Neural cell (in vitro differentiated cells): ENCODE results near the gene MYOD1.

Experiments
- EP300 ChIP-seq: fragments of 450-650 bp; conservative IDR thresholded peaks from 2 replicates; pipeline ENCODE4 v1.6.1; 2014; ENCODE audit warnings: antibody characterized with exemption, mild to moderate bottlenecking, moderate library complexity; ENCODE audit not compliant: poor library complexity, severe bottlenecking
- EZH2 ChIP-seq: fragments of 200-600, 300-800 bp; shearing (Covaris generic), sonication (generic); IDR thresholded peaks from 2 replicates; pipeline ENCODE4 v1.6.1; 2014; ENCODE audit warnings: antibody characterized with exemption, low read length, borderline replicate concordance, mild to moderate bottlenecking; ENCODE audit not compliant: insufficient read depth, poor library complexity, severe bottlenecking
- POLR2AphosphoS5 ChIP-seq: IDR thresholded peaks from 2 replicates; pipeline ENCODE4 v1.6.1; 2012
- RAD21 ChIP-seq: fragments of 450-650 bp; conservative IDR thresholded peaks from 2 replicates; pipeline ENCODE4 v1.6.1; 2014; ENCODE audit warnings: antibody characterized with exemption, mild to moderate bottlenecking, moderate library complexity
- TF ChIP-seq, protein P1 (sequence below): fragments of 450-650 bp; IDR thresholded peaks from 2 replicates; pipeline ENCODE4 v1.5.1; 2014; ENCODE audit warnings: antibody characterized with exemption, mild to moderate bottlenecking, moderate library complexity; ENCODE audit not compliant: poor library complexity, severe bottlenecking

DNA sequence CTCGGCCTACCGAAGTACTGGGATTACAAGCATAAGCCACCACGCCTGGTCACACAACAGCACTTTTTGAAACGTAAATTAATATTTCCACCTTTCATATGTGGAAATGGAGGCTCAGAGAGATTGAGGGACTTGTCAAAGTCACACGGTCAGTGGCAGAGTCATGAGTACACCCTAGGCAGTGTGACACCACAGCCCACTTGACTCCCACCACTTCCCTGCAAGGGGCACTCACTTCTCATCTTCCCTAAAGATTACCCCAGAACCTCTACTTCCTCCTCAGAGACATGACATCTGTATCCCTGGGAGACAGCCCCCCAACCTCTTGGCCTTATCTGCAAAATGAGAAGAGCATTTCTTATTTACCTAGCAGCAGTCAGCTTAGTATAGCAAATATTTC, 16.5 kb upstream of the MYOD1 start:
- TF ChIP-seq POLR2AphosphoS5 (no peak), RAD21 (no peak), EZH2 (no peak), EP300 (no peak)
- TF ChIP-seq, protein P1, sequence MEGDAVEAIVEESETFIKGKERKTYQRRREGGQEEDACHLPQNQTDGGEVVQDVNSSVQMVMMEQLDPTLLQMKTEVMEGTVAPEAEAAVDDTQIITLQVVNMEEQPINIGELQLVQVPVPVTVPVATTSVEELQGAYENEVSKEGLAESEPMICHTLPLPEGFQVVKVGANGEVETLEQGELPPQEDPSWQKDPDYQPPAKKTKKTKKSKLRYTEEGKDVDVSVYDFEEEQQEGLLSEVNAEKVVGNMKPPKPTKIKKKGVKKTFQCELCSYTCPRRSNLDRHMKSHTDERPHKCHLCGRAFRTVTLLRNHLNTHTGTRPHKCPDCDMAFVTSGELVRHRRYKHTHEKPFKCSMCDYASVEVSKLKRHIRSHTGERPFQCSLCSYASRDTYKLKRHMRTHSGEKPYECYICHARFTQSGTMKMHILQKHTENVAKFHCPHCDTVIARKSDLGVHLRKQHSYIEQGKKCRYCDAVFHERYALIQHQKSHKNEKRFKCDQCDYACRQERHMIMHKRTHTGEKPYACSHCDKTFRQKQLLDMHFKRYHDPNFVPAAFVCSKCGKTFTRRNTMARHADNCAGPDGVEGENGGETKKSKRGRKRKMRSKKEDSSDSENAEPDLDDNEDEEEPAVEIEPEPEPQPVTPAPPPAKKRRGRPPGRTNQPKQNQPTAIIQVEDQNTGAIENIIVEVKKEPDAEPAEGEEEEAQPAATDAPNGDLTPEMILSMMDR: no peak
